Activated T-cell treated with anti-CD3 and anti-CD28 coated beads for 24 hours (primary cell): ENCODE measurements around the gene NAA80.
A peak's percentile ranks its signal among the peaks of the same experiment; 100 is the strongest.
"Not testable (repeated sequence)": the region's sequence is repeated elsewhere in the genome, so short reads cannot be mapped to it uniquely, and the experiment has no call there.

Source experiments
- DNase-seq: peaks from one replicate; pipeline ENCODE4 v3.0.0-alpha.2; 2020; ENCODE audit warnings: low read depth

Gene NAA80

DNA sequence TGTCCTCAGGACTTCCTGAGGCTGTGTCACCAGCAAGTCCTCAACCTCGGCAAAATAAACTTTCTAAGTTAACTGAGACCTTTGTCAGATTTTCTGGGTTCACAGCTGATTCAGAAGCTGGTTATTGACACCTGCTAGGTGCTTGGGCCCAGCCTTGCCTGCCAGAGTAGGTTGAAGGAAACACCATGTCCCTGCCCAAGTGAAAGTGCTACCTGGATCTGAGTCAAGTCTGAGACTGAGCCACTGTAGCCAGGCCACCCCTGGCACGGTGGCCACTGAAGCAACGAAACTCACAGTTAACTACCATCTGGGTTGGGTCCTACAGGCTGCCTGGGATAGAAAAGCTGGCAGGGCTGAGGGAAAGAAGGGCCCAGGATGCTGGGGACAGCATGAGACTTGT lies 15.1 kb upstream of the NAA80 start:
- DNase-seq, result no peak

DNA sequence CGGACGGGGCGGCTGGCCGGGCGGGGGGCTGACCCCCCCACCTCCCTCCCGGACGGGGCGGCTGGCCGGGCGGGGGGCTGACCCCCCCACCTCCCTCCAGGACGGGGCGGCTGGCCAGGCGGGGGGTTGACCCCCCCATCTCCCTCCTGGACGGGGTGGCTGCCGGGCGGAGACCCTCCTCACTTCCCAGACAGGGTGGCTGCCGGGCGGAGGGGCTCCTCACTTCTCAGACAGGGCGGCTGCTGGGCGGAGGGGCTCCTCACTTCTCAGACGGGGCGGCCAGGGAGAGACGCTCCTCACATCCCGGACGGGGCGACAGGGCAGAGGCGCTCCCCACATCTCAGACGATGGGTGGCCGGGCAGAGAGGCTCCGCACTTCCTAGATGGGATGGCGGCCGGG lies 12.8 kb upstream of the NAA80 start:
- not testable (repeated sequence) for DNase-seq

DNA sequence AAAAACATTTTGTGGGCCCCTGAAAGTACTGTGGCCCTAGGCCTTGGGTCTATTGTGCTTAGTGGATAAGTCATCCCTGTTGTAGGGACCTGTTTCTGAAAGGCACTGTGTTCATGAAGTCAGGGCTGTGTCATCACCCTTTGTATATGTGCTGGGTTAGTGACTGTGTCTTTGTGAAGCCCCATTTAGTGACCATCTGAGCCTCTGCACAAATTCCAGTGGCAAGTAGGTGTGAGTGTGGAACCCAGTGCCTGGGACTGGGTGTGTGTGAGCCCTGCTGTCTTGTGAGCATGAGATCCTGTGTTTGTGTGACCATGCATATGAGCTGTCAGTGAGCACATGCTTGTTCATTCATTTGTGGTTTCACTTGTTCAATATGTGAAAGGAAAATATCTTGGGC lies 5.4 kb upstream of the NAA80 start:
- DNase-seq, result no peak

DNA sequence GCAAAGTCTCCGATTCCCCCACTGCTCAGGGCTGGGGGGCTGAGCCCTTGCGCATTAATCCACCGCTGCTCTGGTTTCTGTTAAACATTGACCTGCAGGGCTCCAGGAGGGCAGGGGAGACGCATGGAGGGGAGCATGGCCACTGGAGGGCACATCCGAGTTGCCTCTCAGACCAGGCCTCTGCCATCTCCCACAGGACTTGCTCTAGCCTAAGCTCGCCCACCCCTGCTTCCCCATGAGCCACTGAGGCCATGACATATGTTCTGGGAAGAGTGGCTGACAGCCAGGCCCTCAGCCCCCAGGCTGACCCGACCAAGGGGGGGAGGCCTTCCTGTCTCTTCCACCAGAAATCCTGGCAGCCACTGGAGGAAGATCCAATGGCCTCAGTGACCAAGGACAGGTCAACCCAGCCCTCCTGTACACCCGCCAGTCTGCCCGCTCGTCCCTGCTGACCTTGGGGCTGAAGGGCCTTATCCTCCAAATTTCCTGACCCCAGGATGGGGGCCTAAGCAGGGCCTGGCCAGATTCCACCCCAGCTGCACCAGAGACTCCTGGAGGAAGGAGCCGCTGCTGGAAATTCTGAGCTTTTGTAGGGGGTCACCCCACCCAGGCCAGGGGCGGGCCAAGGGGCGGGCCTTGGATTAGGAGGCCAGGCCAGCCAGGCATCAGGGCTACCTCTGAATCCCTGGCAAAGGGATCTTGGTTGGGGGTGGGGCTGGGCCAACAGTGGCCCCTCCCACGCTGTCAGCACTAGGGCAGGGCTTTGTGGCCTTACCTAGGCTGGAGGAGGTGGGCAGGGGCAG lies 4.0 kb upstream of the NAA80 start, which contains the start of gene HYAL1:
Gene HYAL1, minus strand, starts transcription at position 562 of the 803 bp plus-strand sequence. CDS start 618 bp downstream, outside the sequence.
- no peak for DNase-seq

DNA sequence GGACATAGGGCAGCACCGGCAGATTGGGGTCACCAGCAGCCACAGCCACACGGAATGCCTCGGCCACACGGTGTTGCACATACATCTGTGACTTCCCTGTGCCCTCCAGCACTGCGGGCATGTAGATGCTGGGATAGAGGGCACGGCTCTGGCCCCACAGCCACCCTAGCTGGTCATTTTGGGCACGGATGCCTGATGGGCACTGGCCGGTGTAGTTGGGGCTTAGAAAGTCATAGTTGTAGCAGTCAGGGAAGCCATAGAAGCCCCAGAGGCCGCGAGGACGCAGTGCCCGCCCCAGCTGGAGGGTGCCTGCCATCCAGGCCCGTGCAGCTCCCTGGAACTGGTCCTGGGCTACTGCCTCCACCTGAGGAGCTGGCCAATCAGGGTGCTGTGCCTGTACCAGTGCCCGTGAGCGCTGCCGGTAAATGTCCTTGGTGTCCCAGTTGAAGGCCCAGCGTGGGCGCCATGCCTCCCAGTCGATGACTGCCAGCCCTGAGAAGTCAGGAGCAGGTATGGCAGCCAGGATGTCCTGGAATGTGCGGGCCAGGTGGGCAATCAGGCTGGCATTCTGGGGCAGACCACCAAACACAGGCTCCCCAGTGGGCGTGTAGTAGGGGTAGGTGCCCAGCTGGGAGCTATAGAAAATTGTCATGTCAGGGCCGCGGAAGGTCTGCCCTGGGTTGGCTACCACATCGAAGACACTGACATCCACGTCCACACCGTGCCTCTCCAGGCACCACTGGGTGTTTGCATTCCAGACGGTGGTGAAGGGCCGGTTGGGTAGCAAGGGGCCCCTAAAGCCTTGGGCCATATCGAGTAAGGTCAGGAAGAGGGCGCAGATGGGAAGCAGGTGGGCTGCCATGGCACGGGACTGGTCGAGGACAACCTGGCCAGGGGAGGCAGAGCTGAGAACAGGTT lies 3.1 kb upstream of the NAA80 start:
- no peak for DNase-seq

DNA sequence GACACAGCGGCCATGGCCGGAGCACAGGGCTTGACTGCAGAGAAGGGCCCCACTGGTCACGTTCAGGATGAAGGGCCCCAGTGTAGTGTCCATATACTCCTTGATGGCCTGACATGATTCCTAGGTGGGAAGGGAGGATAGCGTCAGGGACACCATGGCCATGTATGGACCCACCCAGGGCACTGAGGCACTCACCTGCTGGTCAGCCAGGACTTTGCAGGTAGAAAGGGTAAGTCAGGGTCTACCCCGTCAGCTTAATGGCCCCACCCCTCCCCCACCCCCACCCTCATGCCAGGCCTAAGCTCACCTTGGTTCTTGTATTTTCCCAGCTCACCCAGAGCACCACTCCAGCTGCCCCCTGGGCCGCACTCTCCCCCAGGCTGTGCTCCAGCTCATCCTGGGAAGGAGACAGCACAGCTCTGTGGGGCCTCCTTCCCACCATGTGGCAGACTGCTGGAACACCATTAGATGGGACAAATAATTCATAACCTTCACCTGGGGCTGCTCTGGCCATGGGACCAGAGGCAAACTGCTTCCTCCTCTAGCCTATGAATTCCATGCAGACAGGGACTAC lies 1.6 kb upstream of the NAA80 start:
- DNase-seq, result no peak

DNA sequence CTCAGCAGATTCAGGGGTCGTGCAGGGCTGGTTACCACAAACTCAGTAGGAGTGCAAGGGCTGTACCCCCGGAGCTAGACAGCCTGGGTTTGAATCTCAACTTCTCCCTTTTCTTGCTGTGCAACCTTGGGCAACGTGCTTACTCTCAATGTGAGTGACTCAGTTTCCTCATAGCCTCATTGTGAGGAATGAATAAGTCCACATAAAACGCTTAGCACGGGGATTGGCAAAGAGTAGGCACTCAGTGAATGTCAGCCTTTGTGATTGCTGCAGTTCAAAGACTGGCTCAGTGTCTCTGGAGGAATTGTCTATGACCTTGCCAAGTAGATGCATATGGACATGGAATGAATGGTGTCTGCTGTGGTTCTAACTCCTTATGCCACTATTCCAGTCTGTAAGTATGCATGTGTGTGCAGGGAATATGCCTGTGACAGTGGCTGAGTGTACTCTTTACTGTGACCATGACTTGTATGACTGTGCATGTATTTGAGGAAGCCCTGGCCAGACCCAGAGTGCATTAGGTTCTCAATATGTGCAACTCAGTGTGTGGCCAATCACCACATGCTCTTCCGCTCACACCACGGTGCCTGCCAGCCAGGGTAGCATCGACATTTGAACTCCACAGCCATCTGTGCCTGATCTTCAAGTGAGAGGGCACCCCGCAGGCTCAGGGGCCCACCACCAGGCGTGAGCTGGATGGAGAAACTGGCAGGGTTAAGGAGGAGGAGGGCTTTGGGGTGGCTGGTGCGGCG lies 900 bp upstream of the NAA80 start:
- no peak for DNase-seq

DNA sequence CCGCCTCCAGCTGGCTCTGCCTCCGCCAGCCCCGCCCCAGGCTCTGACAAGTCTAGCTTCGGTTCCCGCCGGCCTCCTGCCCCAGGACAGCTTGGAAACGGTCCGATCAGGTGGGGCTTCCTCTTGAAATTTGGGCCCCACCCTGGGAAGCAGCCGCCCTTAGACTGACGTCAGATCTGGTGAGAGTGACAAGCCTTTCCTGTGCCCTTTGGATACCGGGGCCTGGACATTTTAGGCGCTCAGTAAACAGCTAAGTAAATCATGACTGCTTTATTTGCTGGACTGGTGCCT lies 378 bp upstream of the NAA80 start:
- DNase-seq, result no peak

DNA sequence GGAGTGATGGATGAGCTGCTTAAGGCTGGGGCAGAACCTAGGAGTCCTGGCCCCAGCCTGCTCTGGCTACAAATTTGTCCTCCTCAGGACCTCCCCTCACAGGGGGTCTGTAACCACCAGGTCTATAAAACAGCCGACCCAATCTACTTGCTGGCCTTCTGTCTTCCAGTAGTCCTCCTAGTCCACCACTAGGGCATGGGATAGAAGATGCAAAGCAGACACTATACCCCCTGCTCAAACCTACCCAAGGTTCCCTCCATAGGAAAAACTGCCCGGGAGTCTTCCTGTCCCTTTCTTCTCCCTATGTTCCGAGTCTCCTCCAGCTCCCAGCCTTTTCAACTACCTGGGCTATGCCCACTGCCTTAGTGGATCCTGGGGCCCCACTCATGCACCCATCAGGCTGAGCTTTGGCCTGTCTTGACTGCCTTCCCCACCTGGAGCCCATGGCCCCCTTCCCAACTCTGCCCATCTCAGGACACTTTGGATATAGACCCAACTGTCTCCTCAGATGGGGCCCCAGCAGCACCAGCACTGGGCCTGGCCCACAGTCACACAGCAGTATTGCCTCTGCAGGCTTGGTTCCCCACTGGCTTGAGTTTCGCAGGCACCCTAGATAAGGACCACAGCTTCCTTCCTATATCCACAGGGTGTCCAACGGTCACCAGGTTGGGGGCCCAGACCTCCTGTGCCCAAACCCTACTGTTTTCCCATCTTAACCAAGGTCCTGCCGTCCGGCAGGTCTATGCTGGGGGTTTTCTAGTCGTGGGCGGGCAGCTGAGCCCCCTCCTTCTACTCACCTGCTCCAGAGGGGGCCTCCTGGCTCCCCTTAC lies 1.1 kb downstream of the NAA80 start:
- DNase-seq, result no peak

DNA sequence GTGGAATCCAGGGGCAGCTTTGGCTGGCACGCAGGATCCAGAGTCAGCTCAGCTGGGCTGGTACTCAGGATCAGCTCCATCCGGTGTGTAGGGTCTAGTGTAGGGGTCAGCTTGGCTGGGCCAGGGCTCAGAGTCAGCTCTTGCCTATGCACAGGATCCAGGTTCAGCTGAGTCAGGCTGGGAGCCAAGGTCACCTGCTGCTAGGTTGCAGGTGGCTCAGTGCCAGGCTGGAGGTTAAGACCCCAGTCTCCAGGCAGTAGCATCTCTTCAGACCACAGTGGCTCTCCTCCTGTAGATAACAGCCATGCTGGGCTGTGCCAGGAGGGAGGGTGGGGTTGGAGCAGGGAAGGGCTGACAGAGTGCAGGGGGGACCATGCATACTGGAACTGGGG lies 1.8 kb downstream of the NAA80 start:
- no peak for DNase-seq

DNA sequence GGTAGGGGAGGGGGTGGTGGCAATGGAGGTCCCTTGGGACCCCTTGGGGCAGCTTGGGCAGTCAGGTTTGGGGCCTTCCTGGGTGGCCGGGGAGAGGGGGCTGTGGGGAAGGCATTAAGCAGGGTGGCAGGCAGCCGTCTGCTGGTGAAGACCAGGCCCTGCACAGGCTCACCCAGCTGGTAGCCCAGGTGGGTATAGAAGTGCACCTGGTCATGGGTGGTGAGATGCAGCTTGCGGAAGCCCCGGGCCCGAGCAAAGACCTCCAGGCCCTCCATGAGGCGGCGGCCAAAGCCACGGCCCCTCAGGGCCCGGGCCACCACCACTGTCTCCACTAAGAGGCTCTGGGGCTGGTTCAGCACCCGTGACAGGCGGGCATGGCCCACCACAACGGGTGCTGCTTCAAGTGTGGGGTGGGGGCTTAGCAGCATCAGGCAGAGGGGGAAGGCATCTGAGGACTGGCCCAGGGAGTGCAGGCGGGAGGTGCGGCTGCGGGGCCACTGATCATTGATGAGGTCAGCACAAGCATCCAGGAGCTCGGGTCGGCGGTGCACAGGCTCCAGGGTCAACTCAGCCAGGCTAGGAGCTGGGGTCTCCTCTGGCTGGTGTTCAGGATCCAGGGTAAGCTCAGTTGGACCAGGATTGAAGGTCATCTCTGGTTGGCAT lies 2.4 kb downstream of the NAA80 start:
- no peak for DNase-seq

DNA sequence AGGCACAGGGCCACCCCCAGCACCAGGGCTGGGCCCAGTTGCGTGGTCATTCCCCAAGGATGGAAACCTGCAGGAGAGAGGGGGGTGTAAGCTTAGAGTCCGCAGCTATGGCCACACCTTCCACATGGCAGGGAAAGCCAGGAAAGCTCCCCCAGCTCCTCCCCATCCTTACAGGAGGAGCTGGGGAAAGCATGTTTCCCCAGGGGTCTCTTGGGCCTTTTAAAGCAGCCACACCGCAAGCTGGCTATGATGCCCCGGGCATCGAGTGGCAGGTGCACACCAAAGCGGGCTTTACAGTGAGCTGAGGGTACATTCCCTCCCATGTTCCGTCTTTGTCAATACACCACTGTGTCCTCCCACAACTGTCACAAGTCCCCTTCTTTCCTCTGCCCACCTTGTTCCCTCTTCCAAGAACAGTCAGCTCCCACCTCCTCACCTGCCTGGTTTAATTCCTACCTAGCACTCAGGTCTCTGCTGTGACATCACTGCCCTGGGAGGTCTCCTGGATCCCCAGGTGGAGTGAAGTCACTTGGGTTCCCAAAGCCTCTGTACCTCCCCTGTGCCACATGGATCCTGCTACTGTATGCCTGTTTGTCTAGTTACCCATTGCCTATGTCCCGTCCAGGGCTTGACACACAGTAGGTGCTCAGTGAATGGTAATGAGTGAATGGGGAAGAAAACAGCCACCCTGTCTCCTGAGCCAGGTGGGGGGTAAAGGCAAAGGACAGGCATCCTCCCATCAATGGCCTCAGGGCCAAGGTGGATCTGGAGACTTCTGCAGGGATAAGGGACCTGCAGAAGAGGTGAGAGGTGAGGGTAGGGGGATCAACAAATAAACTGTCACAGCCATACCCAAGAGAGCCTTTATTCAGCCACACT lies 3.4 kb downstream of the NAA80 start:
- no peak for DNase-seq

DNA sequence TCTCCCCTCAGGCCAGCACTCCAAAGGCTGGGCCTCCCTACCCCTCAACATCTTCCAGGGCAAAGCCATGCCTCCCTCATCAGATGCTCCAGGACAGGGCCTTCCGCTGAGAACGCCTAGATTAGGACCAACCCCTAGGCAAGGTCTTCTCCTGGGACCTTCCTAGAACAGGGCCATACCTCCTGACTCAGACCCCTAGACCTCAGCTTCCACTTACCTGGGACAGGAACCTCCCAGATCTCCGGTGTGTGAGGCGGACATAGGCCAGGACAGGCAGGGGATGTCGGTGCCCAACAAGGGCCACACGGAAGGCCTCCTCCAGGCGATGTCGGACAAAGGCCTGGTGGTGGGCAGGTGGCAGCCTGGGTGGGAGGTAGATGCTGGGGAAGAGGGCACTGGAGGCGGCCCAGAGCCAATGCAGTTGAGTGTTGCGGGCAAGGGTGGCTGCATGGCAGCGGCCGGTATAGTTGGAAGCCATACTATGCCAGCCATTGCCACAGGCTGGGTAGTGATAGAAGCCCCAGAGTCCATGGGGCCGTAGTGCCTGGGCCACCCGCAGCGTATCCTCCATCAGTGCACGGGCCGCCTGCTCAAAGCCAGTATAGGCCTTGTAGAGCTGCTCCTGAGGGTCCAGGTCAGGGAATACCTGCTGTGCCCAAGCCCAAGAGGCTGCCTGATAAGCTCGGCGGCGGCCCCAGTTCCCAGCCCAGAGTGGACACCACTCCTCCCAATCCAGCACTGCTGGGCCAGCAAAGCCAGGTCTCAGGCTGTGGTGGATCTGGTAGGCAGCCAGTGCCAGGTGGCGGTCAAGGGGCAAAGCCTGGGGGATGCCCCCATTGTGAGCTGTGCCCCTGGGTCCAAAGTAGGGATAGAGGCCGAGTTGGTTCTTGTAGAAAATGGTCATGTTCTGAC lies 4.5 kb downstream of the NAA80 start:
- DNase-seq, result no peak

DNA sequence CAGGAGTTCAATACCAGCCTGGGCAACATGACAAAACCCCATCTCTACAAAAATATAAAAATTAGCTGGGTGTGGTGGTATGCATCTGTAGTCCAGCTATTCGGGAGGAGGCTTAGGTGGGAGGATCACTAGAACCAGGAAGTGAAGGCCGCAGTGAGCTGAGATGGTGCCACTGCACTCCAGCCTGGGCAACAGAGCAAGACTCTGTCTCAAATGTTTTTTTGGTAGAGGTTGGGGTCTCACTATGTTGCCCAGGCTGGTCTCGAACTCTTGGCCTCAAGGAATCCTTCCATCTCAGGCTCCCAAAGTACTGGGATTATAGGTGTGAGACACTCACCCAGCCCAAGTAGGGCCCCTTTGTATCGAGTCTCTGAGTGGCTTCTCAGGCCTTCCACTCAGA lies 5.1 kb downstream of the NAA80 start:
- no peak for DNase-seq

DNA sequence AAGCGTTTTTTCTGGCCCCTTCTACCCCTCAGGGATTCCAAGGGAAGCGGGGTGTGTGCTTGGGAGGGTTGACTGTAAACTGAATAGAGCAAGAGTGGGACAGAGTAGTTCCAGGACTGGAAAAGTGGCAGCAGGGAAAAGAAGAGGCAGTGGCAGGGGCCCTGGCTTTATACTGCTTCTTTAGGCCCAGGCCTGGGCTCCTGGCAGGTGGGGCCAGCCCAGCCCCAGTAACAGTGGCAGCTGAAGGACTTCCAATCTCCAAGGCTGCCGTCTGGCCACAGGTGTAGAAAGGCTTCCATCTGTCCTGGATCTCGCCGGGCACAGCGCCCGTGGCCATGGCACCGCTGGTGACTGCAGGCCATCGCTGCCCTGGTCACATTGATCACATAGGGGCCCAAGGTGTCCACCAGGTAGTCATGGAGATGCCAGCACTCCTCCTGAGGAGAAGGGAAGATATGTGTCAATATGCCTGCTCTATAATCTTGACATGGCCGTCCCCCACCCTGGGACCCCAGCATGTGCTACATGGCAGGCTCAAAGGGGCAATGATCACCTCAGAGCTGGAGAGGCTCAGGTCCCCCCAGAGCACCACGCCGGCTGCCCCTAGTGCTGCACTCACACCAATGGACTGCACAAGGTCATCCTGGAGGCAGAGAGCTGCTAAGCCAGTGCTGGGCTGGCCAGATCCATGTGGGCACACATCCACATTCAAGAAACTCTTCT lies 6.0 kb downstream of the NAA80 start:
- DNase-seq, result no peak

DNA sequence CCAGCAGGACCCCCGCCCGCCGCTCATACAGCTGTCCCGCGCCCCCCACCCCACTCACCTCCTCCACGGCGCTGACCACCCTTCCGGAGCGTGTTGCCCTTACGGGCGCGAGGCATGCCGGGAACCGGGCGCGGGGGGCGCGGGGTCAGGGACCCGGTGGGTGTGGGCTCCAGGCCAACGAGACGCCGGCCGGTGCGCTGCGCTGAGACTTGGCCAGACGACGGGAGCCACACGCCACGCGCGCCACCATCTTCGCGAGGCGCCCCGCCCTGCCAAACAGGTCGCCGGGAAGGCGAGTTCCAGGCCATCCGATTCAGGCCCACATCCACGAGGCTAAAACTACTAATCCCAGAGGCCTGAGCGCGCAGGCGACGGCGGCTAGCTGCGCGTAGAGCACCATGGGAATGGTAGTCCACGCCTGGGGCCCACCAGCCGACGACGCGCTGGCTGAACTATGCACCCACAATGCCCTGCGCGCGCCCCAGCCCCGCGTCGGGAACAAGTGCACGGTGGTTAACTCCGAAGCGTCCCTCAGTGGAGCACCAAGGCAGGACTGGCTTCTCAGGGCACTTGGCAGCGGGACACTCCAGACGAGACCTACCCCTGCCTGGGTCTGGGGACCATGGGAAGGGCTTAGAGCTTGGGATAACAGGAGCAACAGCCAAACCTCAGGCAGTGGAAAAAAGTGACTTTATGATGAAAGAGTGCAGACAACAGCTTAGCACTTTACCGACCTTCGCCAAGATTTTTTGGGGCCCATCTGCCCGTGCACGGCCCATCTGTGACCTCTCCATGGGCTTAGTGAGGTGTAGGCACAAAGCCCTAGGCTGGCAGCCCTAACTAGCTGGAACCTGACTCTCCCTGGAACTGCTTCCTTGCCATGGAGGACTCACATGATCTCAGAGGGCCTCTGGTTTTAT lies 6.8 kb downstream of the NAA80 start, which contains the start of gene IFRD2:
Gene IFRD2, minus strand, starts transcription at position 271 of the 920 bp plus-strand sequence. Its CDS starts 155 bp downstream, at position 116.
- peak; percentile 93 for DNase-seq

DNA sequence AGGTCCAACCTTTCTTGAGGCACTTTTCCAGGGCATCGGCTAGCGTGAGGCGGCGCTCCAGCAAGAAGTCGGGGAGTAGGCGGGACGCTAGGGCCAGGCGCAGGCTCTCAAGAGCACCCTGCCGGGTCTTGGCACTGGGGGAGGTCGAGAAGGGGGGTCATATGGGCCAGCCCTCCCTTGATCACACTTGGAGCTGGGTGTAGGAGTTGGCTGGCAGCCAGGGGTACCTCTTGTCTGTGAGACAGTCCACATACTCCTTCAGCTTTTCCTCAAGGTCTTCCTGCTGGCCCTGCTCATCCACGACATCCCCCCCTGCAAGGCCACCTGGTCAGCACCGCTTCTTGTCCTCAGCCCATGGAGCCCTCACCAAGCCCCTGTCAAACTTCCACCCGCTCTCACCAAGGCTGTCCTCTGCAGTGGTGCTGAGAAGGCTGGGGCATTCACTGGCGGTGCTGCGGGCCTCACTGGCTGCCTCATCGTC lies 9.0 kb downstream of the NAA80 start:
- no peak for DNase-seq
